ENCODE data around the gene SYT6. TPM values are rescaled to one million over a fixed set of nuclear protein-coding genes. Genes with fewer than 3 reads are reported as not detected.

The SYT6 gene
- total RNA-seq, 2 donors from 2014 or later, result not detected

- Histone ChIP-seq H3K4me1 (peaks cover 0 to 32% of the 10 kb centered on the region in 2 donors), H3K36me3 (no peaks in the 10 kb centered on the region), H3K4me3 (peak overlapping the region; percentile 18 to 50), H3K27ac (no peak overlapping the region), H3K9me3 (no peaks in the 10 kb centered on the region), H3K27me3 (peaks cover 35 to 55% of the 10 kb centered on the region in 2 donors)
- no peak for DNase-seq (ENCODE audit: low spot score)
- TF ChIP-seq, protein P1, sequence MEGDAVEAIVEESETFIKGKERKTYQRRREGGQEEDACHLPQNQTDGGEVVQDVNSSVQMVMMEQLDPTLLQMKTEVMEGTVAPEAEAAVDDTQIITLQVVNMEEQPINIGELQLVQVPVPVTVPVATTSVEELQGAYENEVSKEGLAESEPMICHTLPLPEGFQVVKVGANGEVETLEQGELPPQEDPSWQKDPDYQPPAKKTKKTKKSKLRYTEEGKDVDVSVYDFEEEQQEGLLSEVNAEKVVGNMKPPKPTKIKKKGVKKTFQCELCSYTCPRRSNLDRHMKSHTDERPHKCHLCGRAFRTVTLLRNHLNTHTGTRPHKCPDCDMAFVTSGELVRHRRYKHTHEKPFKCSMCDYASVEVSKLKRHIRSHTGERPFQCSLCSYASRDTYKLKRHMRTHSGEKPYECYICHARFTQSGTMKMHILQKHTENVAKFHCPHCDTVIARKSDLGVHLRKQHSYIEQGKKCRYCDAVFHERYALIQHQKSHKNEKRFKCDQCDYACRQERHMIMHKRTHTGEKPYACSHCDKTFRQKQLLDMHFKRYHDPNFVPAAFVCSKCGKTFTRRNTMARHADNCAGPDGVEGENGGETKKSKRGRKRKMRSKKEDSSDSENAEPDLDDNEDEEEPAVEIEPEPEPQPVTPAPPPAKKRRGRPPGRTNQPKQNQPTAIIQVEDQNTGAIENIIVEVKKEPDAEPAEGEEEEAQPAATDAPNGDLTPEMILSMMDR (IDR thresholded peaks at IDR 0.05), result peak in 1 of 2 donors; percentile 24
These were observed 985 bp downstream of the SYT6 start for GRCh38 chr1:114152508-114153260.

DNA sequence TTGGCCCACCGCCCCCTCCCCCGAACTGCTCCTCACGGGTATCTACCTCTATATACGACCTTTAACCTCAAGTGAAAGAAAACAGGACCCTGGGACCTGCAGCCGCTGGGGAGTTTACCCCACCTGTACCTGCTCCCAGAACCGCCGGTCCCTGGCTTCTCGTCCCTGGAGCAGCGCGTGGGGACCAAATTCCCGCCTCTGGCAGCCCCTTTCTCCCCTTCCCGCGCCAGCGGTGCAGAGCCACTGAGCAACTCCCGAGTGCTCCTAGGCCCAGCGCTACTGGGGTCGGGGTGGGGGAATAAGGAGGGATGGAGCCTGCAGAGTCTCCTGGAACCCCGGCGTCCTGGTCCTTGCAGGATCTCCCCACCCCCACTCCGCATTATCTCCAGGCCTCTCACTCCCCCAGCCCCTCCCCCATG lies 1.6 kb downstream of the SYT6 start:
- peaks cover 0 to 32% of the 10 kb centered on the region in 2 donors for H3K4me1 ChIP-seq
- H3K4me3 ChIP-seq, result peak overlapping the region in 1 of 2 donors; percentile 50
- H3K36me3 ChIP-seq, result no peaks in the 10 kb centered on the region
- H3K9me3 ChIP-seq, result no peaks in the 10 kb centered on the region
- TF ChIP-seq, protein P1 (IDR thresholded peaks at IDR 0.05), result no peak
- peaks cover 35 to 55% of the 10 kb centered on the region in 2 donors for H3K27me3 ChIP-seq
- no peak overlapping the region for H3K27ac ChIP-seq
- no peak for DNase-seq (ENCODE audit: low spot score)

- Histone ChIP-seq H3K27ac (no peak overlapping the region), H3K9me3 (no peaks in the 10 kb centered on the region), H3K36me3 (no peaks in the 10 kb centered on the region), H3K4me1 (peaks cover 0 to 31% of the 10 kb centered on the region in 2 donors), H3K4me3 (no peak overlapping the region), H3K27me3 (peaks cover 31 to 43% of the 10 kb centered on the region in 2 donors)
- no peak for DNase-seq (ENCODE audit: low spot score)
- TF ChIP-seq, protein P1 (IDR thresholded peaks at IDR 0.05), result no peak
These were observed 3.7 kb downstream of the SYT6 start for GRCh38 chr1:114150016-114150415.

GRCh38 chr1:114149211-114149610 lies 4.5 kb downstream of the SYT6 start:
- TF ChIP-seq, protein P1 (IDR thresholded peaks at IDR 0.05), result no peak
- Histone ChIP-seq H3K9me3 (no peaks in the 10 kb centered on the region), H3K36me3 (no peaks in the 10 kb centered on the region), H3K27me3 (peaks cover 23 to 35% of the 10 kb centered on the region in 2 donors), H3K27ac (no peak overlapping the region), H3K4me1 (peaks cover 0 to 23% of the 10 kb centered on the region in 2 donors), H3K4me3 (no peak overlapping the region)
- no peak for DNase-seq (ENCODE audit: low spot score)

- Histone ChIP-seq H3K4me3 (no peak overlapping the region), H3K36me3 (no peaks in the 10 kb centered on the region), H3K27ac (no peak overlapping the region), H3K27me3 (peaks cover 0 to 7% of the 10 kb centered on the region in 2 donors), H3K4me1 (no peaks in the 10 kb centered on the region), H3K9me3 (no peaks in the 10 kb centered on the region)
- TF ChIP-seq, protein P1 (IDR thresholded peaks at IDR 0.05), result no peak
- no peak for DNase-seq (ENCODE audit: low spot score)
These were observed 8.0 kb downstream of the SYT6 start for GRCh38 chr1:114145504-114146151.
